Effector memory CD8-positive, alpha-beta T cell (primary cell): ENCODE data around the gene ORC2.
A peak's percentile ranks its signal among the peaks of the same experiment; 100 is the strongest.
"Not testable (repeated sequence)": the region's sequence is repeated elsewhere in the genome, so short reads cannot be mapped to it uniquely, and the experiment has no call there.

Source experiments
- ATAC-seq: fragments of 150-1000 bp; cut with Tn5 transposase; replicated peaks from 2 replicates; pipeline ENCODE4 v1.10.0; 2021; ENCODE audit warnings: mild to moderate bottlenecking, moderate library complexity
- DNase-seq, 3 experiments: peaks; one replicate each; pipeline ENCODE4 v3.0.0; 2021
- H3K27ac Mint-ChIP-seq, 2 donors: one replicate each; pipeline ENCODE4 v1.8.0; 2022; ENCODE audit warnings: mild to moderate bottlenecking in 2 of 2, mixed read lengths in 2 of 2, moderate library complexity in 2 of 2
- H3K27me3 Mint-ChIP-seq, 2 donors: one replicate each; pipeline ENCODE4 v1.8.0; 2022; ENCODE audit warnings: mixed read lengths in 2 of 2
- H3K36me3 Mint-ChIP-seq: one replicate; pipeline ENCODE4 v1.8.0; 2022; ENCODE audit warnings: mild to moderate bottlenecking, moderate library complexity, mixed read lengths; ENCODE audit not compliant: insufficient read depth
- H3K4me1 Mint-ChIP-seq, 2 donors: one replicate each; pipeline ENCODE4 v1.8.0; 2022; ENCODE audit warnings: low read depth in 2 of 2, mixed read lengths in 2 of 2
- H3K4me3 Mint-ChIP-seq, 2 donors: one replicate each; pipeline ENCODE4 v1.8.0; 2022; ENCODE audit warnings: mild to moderate bottlenecking in 2 of 2, mixed read lengths in 2 of 2, moderate library complexity in 2 of 2
- H3K9me3 Mint-ChIP-seq, 2 donors: one replicate each; pipeline ENCODE4 v1.8.0; 2022; ENCODE audit warnings: mixed read lengths in 2 of 2

Gene ORC2

GRCh38 chr2:200964498-200964897 lies 1.0 kb upstream of the ORC2 start:
- no peak for DNase-seq
- no peak for ATAC-seq
- H3K27me3 Mint-ChIP-seq: no peaks in the 10 kb centered on the region
- H3K9me3 Mint-ChIP-seq: no peaks in the 10 kb centered on the region
- peak overlapping the region; percentile 95 to 98 for H3K4me3 Mint-ChIP-seq
- peaks cover 20% of the 10 kb centered on the region for H3K36me3 Mint-ChIP-seq
- H3K4me1 Mint-ChIP-seq: peaks cover 27 to 46% of the 10 kb centered on the region in 2 donors
- peak overlapping the region; percentile 99 for H3K27ac Mint-ChIP-seq

GRCh38 chr2:200963918-200964252 lies 425 bp upstream of the ORC2 start:
- H3K9me3 Mint-ChIP-seq: not testable (repeated sequence)

GRCh38 chr2:200962811-200963123 lies 693 bp downstream of the ORC2 start:
- Mint-ChIP-seq H3K36me3 (peaks cover 20% of the 10 kb centered on the region), H3K9me3 (no peaks in the 10 kb centered on the region), H3K27ac (peak overlapping the region; percentile 99), H3K4me3 (peak overlapping the region; percentile 95 to 98), H3K27me3 (no peaks in the 10 kb centered on the region), H3K4me1 (peaks cover 29 to 38% of the 10 kb centered on the region in 2 donors)
- DNase-seq (no peak), ATAC-seq (no peak)

More at GRCh38 chr2:200963918-200964252, 425 bp upstream of the ORC2 start:
- Mint-ChIP-seq H3K36me3 (peaks cover 20% of the 10 kb centered on the region), H3K4me1 (peaks cover 29 to 48% of the 10 kb centered on the region in 2 donors), H3K4me3 (peak overlapping the region; percentile 95 to 98), H3K27ac (peak overlapping the region; percentile 99)
- ATAC-seq: peak; percentile 4
- not testable (repeated sequence) for H3K27me3 Mint-ChIP-seq, DNase-seq

GRCh38 chr2:200961674-200962073 lies 1.8 kb downstream of the ORC2 start:
- no peaks in the 10 kb centered on the region for H3K27me3 Mint-ChIP-seq
- H3K27ac Mint-ChIP-seq: no peak overlapping the region
- ATAC-seq (no peak), DNase-seq (no peak)
- peaks cover 31% of the 10 kb centered on the region for H3K36me3 Mint-ChIP-seq
- peaks cover 27 to 38% of the 10 kb centered on the region in 2 donors for H3K4me1 Mint-ChIP-seq
- H3K9me3 Mint-ChIP-seq: no peaks in the 10 kb centered on the region
- peak overlapping the region in 1 of 2 donors; percentile 95 for H3K4me3 Mint-ChIP-seq

GRCh38 chr2:200950378-200950777 lies 13.1 kb downstream of the ORC2 start:
- peak overlapping the region in 1 of 2 donors; percentile 65 for H3K27ac Mint-ChIP-seq
- no peaks in the 10 kb centered on the region for H3K27me3 Mint-ChIP-seq
- DNase-seq (no peak), ATAC-seq (no peak)
- no peak overlapping the region for H3K4me3 Mint-ChIP-seq
- no peaks in the 10 kb centered on the region for H3K4me1 Mint-ChIP-seq
- no peaks in the 10 kb centered on the region for H3K9me3 Mint-ChIP-seq
- H3K36me3 Mint-ChIP-seq: peaks cover 70% of the 10 kb centered on the region

GRCh38 chr2:200945395-200945729 lies 18.1 kb downstream of the ORC2 start:
- no peaks in the 10 kb centered on the region for H3K27me3 Mint-ChIP-seq
- ATAC-seq (no peak), DNase-seq (no peak)
- H3K27ac Mint-ChIP-seq: peak overlapping the region in 1 of 2 donors; percentile 82
- no peak overlapping the region for H3K4me3 Mint-ChIP-seq
- H3K4me1 Mint-ChIP-seq: peaks cover 2 to 4% of the 10 kb centered on the region in 2 donors
- peaks cover 81% of the 10 kb centered on the region for H3K36me3 Mint-ChIP-seq
- no peaks in the 10 kb centered on the region for H3K9me3 Mint-ChIP-seq

GRCh38 chr2:200944467-200945394 lies 18.7 kb downstream of the ORC2 start:
- Mint-ChIP-seq H3K4me1 (peaks cover 2 to 4% of the 10 kb centered on the region in 2 donors), H3K36me3 (peaks cover 76% of the 10 kb centered on the region), H3K4me3 (no peak overlapping the region), H3K27ac (peak overlapping the region; percentile 47 to 82), H3K27me3 (no peaks in the 10 kb centered on the region), H3K9me3 (no peaks in the 10 kb centered on the region)
- ATAC-seq (no peak), DNase-seq (no peak)

- ATAC-seq (no peak), DNase-seq (no peak)
- no peaks in the 10 kb centered on the region for H3K9me3 Mint-ChIP-seq
- peaks cover 76% of the 10 kb centered on the region for H3K36me3 Mint-ChIP-seq
- H3K4me3 Mint-ChIP-seq: no peak overlapping the region
- no peaks in the 10 kb centered on the region for H3K27me3 Mint-ChIP-seq
- peak overlapping the region; percentile 2 to 47 for H3K27ac Mint-ChIP-seq
- H3K4me1 Mint-ChIP-seq: peaks cover 2 to 4% of the 10 kb centered on the region in 2 donors
Observed at GRCh38 chr2:200943527-200944105, 19.8 kb downstream of the ORC2 start.

GRCh38 chr2:200939832-200940231 lies 23.6 kb downstream of the ORC2 start:
- no peak for DNase-seq
- Mint-ChIP-seq H3K27ac (no peak overlapping the region), H3K4me1 (peaks cover 2 to 4% of the 10 kb centered on the region in 2 donors), H3K36me3 (peaks cover 71% of the 10 kb centered on the region), H3K9me3 (no peaks in the 10 kb centered on the region), H3K27me3 (no peaks in the 10 kb centered on the region), H3K4me3 (no peak overlapping the region)
- no peak for ATAC-seq

- no peaks in the 10 kb centered on the region for H3K27me3 Mint-ChIP-seq
- no peaks in the 10 kb centered on the region for H3K9me3 Mint-ChIP-seq
- H3K27ac Mint-ChIP-seq: peak overlapping the region in 1 of 2 donors; percentile 65
- no peak for DNase-seq
- no peak overlapping the region for H3K4me3 Mint-ChIP-seq
- no peaks in the 10 kb centered on the region for H3K4me1 Mint-ChIP-seq
- peaks cover 73% of the 10 kb centered on the region for H3K36me3 Mint-ChIP-seq
- ATAC-seq: no peak
Observed at GRCh38 chr2:200930947-200931626, 32.4 kb downstream of the ORC2 start.

- H3K4me1 Mint-ChIP-seq: no peaks in the 10 kb centered on the region
- DNase-seq (no peak), ATAC-seq (no peak)
- peaks cover 66% of the 10 kb centered on the region for H3K36me3 Mint-ChIP-seq
- H3K4me3 Mint-ChIP-seq: no peak overlapping the region
- no peaks in the 10 kb centered on the region for H3K9me3 Mint-ChIP-seq
- no peaks in the 10 kb centered on the region for H3K27me3 Mint-ChIP-seq
- H3K27ac Mint-ChIP-seq: peak overlapping the region in 1 of 2 donors; percentile 76
Observed at GRCh38 chr2:200929334-200930249, 33.9 kb downstream of the ORC2 start.

GRCh38 chr2:200922439-200922838 lies 41.0 kb downstream of the ORC2 start:
- peak overlapping the region in 1 of 2 donors; percentile 89 for H3K27ac Mint-ChIP-seq
- DNase-seq: no peak
- no peaks in the 10 kb centered on the region for H3K27me3 Mint-ChIP-seq
- ATAC-seq: no peak
- no peak overlapping the region for H3K4me3 Mint-ChIP-seq
- H3K9me3 Mint-ChIP-seq: no peaks in the 10 kb centered on the region
- no peaks in the 10 kb centered on the region for H3K4me1 Mint-ChIP-seq
- peaks cover 71% of the 10 kb centered on the region for H3K36me3 Mint-ChIP-seq

- H3K9me3 Mint-ChIP-seq: no peaks in the 10 kb centered on the region
- ATAC-seq (no peak), DNase-seq (no peak)
- H3K27me3 Mint-ChIP-seq: no peaks in the 10 kb centered on the region
- H3K4me3 Mint-ChIP-seq: no peak overlapping the region
- no peak overlapping the region for H3K27ac Mint-ChIP-seq
- H3K36me3 Mint-ChIP-seq: peaks cover 87% of the 10 kb centered on the region
- no peaks in the 10 kb centered on the region for H3K4me1 Mint-ChIP-seq
Observed at GRCh38 chr2:200913654-200914053, 49.8 kb downstream of the ORC2 start.
